GM18870 (cell line): ENCODE results near the gene TOX3.

ENCODE experiments used
- ATAC-seq: cut with Tn5 transposase; IDR thresholded peaks from one replicate; pipeline ENCODE4 v1.9.1; 2021; ENCODE audit warnings: moderate library complexity; ENCODE audit not compliant: unreplicated experiment

TOX3 gene

GRCh38 chr16:52460639-52461178 is 86.2 kb downstream of the TOX3 start:
- no peak for ATAC-seq

GRCh38 chr16:52456368-52456767 is 90.6 kb downstream of the TOX3 start:
- no peak for ATAC-seq

DNA sequence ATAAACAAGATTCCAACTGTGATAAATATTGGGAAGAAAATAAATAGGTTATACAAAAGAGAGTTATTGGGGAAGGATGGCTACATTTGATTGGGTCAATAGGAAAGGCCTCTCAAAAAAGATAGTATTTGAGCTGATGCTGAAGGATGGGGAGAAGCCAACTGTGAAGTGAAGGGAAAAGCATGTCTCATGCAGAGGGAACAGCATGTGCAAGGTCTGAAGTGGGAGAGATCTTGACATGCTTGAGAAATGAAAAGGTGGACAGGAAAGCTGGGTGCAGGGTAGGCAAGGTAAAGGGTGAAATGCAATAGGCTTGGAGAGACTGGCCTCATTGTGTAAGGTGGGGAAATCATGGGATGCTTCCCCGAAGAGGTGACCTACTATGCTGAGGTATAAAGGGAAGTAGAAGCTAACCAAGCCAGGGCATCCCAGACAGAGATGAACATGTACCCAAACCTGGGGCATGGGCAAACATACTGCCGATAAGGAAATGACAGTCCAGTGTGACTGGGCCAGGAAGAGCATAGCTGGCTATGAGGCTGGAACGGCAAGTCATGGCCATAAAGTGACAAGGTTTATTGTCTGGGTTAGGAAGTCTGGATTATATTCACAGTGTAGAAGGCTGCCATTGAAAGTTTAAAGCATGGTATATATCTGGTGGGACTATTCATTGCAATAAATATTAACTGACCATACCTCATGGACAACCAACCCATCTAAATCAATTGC is 91.2 kb downstream of the TOX3 start:
- ATAC-seq, result no peak

GRCh38 chr16:52453644-52454043 is 93.3 kb downstream of the TOX3 start:
- ATAC-seq, result no peak

- ATAC-seq, result no peak
Measured at GRCh38 chr16:52451971-52452421, 94.9 kb downstream of the TOX3 start.

- ATAC-seq, result no peak
Measured at GRCh38 chr16:52450916-52451315, 96.0 kb downstream of the TOX3 start.

GRCh38 chr16:52450241-52450640 is 96.7 kb downstream of the TOX3 start:
- no peak for ATAC-seq

GRCh38 chr16:52446080-52446479 is 100.9 kb downstream of the TOX3 start:
- no peak for ATAC-seq

GRCh38 chr16:52441886-52442285 is 105.1 kb downstream of the TOX3 start:
- ATAC-seq, result no peak

- ATAC-seq, result no peak
Measured at GRCh38 chr16:52440248-52440647, 106.7 kb downstream of the TOX3 start.

- ATAC-seq, result no peak
Measured at GRCh38 chr16:52439750-52440149, 107.2 kb downstream of the TOX3 start.

DNA sequence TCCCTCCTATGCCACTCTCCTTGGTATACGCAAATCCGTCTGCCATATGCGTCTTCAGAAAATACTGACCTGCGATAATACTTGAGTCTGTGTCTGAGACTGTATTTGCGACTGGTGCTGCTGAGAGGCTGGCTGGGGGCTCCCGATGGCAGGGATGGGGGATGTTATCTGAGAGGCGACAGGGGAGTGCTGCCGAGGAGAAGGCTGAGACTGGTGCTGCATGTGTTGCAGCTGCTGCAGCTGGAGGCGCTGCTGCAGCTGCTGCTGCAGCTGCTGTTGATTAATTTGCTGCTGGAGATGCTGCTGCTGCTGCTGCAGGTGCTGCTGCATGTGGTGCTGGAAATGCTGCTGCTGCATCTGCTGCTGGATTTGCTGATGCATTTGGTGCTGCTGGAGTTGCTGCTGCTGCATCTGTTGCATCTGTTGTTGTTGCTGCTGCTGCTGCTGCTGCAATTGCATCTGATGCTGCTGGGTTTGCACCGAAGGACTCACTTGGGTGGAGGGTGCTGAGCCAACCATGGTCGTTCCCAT is 107.7 kb downstream of the TOX3 start:
- no peak for ATAC-seq

DNA sequence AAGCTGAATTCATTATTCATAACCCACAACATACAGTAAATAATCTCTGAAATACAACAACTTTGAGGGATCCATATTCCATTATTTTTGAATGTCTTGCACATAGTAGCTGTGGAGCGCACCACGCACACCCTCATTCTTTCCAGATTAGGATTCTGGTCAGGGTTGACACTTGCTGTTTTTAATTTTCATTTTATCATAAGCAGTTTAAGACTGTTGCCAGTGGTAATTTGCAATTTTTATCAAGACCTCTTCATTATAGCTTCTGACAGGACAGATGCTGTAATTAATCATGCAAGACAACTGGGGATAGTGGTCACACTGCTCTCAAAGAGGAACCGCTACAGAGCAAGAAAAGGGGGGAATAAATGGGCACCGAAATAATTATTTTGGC is 109.7 kb downstream of the TOX3 start:
- ATAC-seq, result no peak

GRCh38 chr16:52436339-52437276 is 110.3 kb downstream of the TOX3 start:
- ATAC-seq, result no peak

GRCh38 chr16:52434224-52434623 is 112.7 kb downstream of the TOX3 start:
- ATAC-seq, result no peak

DNA sequence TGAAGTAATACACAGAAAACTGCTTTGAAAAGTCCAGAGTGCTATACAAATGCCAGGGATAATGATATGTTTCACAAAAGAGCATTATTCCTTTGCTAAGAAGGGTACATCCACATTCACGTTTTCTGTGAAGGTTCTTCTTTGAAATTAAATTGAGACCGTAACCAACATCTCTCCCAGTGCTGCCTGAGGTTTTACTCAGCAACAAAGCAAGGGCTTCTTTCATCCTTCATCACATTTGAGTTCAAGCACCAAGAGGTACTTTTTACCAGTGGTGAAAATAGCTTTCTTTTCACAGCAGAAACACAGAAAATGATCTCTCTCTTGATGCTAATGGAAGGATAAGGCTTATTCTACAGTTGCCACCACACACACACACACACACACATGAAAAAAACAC is 113.3 kb downstream of the TOX3 start:
- ATAC-seq, result no peak

GRCh38 chr16:52424591-52424990 is 122.4 kb downstream of the TOX3 start:
- ATAC-seq, result no peak

- no peak for ATAC-seq
Measured at GRCh38 chr16:52422307-52422706, 124.6 kb downstream of the TOX3 start.

GRCh38 chr16:52418201-52418600 is 128.7 kb downstream of the TOX3 start:
- no peak for ATAC-seq

- ATAC-seq, result no peak
Measured at GRCh38 chr16:52416888-52417287, 130.1 kb downstream of the TOX3 start.

- ATAC-seq, result no peak
Measured at GRCh38 chr16:52411011-52411410, 135.9 kb downstream of the TOX3 start.
